ENCODE measurements around the gene KLHL1.

DNA sequence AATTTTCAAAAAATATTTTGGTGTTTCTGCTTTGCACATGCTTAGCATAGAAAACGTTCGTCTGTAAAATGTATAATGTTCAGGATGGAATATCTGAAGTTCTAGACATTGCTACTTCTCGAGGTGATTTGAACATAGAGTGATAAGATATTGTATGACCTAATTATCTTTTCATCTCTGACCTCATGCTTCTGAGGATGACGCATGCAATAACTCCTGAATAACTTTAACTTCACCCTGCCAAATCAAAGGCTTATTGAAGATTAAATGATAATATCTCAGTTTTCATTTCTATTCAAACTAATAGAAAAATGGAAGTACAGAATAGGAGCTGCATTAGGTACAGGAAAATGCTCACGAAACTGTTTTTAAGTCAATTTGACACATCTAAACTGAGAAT lies 151.4 kb downstream of the KLHL1 start:
- TF ChIP-seq, protein P1, sequence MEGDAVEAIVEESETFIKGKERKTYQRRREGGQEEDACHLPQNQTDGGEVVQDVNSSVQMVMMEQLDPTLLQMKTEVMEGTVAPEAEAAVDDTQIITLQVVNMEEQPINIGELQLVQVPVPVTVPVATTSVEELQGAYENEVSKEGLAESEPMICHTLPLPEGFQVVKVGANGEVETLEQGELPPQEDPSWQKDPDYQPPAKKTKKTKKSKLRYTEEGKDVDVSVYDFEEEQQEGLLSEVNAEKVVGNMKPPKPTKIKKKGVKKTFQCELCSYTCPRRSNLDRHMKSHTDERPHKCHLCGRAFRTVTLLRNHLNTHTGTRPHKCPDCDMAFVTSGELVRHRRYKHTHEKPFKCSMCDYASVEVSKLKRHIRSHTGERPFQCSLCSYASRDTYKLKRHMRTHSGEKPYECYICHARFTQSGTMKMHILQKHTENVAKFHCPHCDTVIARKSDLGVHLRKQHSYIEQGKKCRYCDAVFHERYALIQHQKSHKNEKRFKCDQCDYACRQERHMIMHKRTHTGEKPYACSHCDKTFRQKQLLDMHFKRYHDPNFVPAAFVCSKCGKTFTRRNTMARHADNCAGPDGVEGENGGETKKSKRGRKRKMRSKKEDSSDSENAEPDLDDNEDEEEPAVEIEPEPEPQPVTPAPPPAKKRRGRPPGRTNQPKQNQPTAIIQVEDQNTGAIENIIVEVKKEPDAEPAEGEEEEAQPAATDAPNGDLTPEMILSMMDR (conservative IDR thresholded peaks at IDR 0.05; ENCODE audit: low read length): no peak
- TF ChIP-seq EZH2phosphoT487 (IDR thresholded peaks at IDR 0.05; ENCODE audit: borderline replicate concordance): no peak

Measured in Loucy (cell line).